CD4-positive, alpha-beta T cell treated with Interleukin-12 subunit alpha and Interleukin-12 subunit beta, for 1 hour (primary cell): ENCODE results near the gene CKM.

ENCODE experiments used
- DNase-seq: peaks from one replicate; pipeline ENCODE4 v3.0.0-alpha.2; 2020

CKM gene

GRCh38 chr19:45322744-45323281 lies at the start of gene CKM:
Gene CKM (minus strand): TSS chr19:45322875. CDS start chr19:45319713, 3,162 bp downstream.
- DNase-seq, result no peak

- DNase-seq, result peak; percentile 100
Observed at GRCh38 chr19:45370410-45371204, 47.9 kb upstream of the CKM start, which contains the start of gene ERCC2. Gene ERCC2 (minus strand): TSS chr19:45370573. CDS start chr19:45370540, 33 bp downstream.

DNA sequence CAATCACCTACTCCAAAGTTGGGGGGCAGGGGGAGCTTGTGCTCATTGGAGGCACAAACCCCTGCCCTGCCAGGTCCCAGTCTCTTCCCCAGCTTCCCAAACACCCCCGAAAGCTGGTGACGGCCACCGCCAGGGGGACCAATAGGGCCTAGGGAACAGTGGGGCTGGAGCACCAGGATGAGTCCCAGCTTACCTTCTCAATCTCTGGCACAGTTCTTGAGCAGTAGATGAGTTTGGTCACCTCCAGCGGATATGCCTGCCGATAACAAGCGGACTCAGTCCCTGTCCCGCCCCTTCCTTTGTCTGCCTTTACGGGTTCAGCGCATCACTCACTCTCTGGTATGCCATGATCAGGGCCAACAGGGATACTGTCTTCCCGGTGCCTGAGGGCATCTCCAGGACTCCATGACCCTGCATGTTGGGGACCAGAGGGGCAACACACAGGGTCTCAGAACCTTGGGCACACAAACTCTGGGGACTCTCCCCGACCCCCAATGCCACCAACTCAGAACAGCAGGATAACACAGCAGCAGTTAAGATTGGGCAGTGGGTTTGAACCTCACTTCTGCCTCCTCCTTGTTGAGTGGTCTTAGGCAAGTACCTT lies 46.2 kb upstream of the CKM start:
- DNase-seq, result no peak

- no peak for DNase-seq
Observed at GRCh38 chr19:45368127-45368526, 45.5 kb upstream of the CKM start.

DNA sequence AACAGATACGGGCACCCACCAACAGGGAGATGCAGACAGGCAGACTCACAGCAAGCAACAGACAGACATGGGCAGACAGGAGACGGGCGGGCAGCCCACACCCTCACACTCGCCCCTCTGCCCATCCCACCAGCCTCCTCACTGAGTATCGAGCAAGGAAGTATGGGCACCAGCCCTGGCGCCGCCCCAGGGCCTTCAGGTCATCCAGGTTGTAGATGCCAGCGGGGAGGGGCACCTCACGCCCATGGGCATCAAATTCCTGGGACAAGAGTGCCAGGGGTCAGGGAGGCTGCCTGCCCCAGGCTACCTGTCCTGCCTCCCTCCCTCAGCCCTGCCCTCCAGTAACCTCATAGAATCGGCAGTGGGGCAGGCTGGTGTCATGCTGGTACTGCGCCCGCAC lies 42.0 kb upstream of the CKM start:
- DNase-seq, result no peak

DNA sequence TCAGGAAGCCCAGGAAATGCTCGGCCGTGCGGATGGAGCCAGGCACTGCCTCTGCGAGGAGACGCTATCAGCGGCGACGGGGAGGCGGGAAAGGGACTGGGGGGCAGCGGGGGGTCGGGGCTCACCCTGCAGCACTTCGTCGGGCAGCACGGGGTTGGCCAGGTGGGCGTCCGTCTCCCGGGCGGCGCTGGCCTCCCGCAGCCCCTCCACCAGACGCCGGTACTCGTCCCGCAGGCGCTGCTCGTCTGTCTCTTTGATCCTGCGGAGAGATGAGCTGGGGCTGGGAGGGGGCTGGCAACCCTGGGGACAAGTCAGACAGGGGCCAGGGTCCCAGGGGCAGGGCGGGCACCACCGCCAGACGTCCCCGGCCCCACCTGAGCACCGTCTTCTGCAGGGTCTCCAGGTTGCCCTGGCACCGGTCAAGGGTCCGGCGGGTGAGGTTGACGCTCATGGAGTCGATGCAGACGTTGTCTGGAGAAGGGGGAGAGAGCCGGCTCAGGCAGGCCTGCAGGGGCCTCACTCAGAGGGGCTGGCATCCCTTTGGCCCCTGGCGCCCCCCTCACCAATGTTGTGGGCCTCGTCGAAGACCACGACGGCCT lies 41.3 kb upstream of the CKM start:
- no peak for DNase-seq

GRCh38 chr19:45362291-45362690 lies 39.6 kb upstream of the CKM start:
- DNase-seq, result no peak

GRCh38 chr19:45361608-45362007 lies 38.9 kb upstream of the CKM start:
- no peak for DNase-seq

DNA sequence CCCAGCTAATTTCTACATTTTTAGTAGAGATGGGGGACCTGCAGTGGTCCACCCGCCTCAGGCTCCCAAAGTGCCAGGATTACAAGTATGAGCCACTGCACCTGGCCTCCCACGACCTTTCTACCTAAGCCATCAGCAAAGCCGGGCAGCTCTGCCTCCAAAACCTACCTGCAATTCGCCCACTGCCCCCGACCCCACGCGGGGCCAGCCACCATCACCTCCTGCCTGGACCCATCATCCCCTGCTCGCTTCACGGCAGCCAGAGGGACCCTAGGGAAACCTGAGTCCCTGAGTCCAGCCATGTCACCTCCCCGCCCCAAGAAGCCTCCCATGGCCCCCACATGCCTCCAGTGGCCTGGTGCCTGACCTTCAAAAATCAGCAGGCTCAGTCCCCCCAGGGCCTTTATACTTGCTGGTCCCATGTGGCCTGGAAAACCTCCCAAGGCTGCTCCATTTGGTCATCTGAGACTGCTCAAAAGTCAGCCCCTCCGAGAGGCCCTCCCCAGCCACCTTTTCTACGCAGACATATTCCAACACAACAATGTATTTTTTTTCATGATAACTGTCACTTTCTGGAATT lies 35.6 kb upstream of the CKM start:
- DNase-seq, result no peak

DNA sequence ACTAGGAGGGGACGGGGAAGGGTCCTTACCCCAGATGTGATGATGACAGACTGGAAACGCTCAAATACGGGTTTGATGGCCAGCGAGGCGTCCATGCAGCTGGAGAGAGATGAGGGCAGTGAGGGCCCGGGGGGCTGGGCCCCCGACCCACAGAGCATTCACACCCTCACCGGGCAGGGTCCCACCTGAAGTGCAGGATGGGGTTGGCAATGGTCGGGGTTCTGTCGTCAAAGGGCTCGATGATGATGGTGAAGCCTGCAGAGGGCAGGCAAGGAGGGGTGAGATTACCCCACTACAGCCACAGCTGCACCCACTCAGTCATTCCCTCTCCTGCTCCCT lies 34.7 kb upstream of the CKM start:
- no peak for DNase-seq

DNA sequence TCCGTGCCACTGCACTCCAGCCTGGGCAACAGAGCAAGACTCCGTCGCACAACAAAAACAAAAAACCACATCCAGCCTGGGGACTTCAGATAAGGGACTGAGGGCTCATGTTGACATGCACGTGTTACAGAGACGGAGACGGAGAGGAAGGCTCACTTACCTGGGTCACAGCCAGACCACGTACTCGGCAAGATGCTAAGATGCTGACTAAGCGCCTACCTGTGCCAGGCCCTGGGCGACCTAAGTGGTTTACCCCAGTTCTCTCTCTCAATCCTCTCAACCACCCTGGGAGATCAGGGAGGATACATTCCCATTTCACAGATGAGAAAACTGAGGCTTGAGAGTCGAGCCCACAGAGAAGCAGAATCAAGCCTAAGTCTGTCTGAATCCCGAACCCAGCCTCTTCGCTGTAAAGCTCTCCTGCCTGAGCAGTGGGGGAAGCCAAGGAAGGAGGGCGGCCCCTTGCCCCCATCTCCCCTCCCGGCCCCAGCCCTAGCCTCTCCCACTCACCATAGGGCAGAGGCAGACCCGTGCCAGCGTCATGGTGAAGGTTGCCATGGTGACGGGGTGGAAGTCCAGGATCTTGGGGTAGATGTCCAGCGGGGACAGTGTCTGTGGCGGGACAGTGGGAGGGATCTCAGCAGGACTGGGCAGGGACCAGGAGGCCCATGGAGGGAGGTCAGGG lies 34.2 kb upstream of the CKM start:
- DNase-seq, result no peak

DNA sequence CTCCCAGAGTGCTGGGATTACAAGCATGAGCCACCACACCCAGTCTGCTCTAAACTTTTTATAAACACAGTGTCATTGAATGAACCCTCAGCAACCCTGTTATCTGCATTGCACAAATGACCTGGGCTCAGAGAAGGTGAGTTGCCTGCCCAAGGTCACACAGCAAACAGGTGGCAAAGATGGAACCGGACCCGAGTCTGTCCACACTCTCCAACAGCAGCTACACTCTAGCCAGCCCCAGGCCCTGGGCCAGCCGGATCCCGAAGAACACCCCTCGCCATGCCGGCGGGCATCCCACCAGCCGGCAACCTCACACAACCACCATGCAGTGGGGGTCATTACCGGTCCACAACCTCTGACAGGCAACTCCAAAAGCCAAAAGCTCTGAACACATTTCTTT lies 33.2 kb upstream of the CKM start:
- no peak for DNase-seq

GRCh38 chr19:45355402-45355801 lies 32.7 kb upstream of the CKM start:
- DNase-seq, result no peak

DNA sequence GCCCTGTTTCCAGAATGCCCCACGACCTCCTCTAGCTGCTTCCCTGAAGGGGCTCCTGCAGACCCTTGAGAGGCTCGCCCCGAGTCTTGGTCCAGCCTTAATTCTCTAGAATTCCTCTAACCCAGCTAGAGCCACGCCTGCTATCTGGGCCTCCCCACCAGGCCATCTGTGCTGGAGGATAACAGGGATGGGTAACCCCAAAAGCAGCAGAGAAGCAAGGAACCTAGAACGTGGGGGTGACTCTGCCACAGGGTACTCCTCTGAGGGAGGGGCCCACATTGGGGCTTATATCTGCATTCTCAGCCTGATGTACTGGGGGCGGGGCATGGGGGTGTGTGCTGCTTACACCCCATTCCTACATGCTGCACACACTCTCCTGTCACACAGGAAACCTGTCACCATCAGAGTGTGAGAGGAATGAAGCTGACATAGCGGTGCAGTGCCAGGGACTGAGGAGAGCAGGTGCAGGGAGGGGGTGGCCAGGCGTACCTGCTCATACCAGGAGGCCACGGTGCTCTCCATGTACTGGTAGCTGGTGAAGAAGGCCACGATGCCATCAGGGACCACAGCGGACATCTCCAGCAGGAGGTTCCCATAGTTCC lies 31.7 kb upstream of the CKM start:
- DNase-seq, result no peak

- DNase-seq, result no peak
Observed at GRCh38 chr19:45352914-45353796, 30.5 kb upstream of the CKM start.

- no peak for DNase-seq
Observed at GRCh38 chr19:45352471-45352870, 29.8 kb upstream of the CKM start.

GRCh38 chr19:45352062-45352461 lies 29.4 kb upstream of the CKM start:
- no peak for DNase-seq

GRCh38 chr19:45351401-45351952 lies 28.8 kb upstream of the CKM start:
- no peak for DNase-seq

DNA sequence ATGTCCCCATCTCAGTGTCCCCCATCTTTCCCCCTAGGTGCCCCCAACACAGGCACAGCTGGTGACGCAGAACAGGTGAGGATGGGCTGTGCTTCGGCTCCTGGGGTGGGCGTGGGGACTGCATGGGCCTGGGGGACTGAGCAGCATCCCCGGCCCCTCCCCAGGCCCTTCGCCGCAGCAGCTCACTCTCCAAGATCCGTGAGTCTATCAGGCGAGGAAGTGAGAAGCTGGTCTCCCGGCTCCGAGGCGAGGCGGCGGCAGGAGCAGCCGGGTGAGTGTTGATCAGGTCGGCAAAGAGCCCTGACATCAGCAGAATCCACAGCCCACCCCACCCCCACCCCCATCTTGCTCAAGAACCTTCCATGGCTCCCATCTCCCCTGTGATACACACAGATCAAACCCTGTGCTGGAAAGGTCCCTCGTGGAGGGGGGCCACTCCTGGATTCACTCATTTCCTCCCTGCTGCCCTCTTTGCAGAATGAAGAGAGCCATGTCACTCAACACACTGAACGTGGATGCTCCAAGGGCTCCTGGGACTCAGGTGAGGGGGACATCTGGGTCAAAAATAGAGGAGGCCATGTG lies 27.9 kb upstream of the CKM start:
- DNase-seq, result no peak

DNA sequence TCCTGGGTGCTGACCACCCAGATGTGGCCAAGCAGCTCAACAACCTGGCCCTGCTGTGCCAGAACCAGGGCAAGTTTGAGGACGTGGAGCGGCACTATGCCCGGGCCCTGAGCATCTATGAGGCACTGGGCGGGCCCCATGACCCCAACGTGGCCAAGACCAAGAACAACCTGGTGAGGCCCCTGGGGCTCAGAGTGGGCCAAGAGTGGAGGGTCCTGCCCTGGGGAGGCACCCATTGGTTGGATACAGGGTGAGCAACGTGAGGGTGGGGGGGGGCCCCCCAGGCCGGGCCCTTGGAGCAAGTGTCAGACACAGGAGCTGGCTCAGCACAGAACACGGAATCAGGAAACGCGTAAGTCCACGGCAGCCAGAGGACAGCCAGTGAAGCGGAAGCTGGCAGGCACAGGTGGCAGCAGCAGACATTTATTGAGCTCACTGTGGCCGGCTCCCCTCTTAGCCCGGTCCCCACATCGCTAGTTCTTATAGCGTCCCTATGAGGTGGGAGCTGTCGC lies 26.8 kb upstream of the CKM start:
- DNase-seq, result no peak

DNA sequence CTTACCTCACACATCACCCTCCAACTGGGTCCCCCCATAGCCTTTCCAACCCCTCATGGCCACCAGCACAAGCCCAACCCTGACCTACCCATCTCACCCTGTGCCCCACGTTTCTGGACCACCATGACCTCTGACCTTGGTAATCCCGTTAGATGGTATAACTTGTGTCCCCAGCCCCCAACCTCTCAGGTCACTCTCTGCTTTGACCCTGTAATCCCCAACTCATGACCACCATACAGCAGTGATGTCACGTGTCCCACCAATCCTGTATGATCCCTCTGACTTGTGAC lies 26.4 kb upstream of the CKM start:
- no peak for DNase-seq
